ENCODE measurements around the gene TFEC.
A peak's percentile ranks its signal among the peaks of the same experiment; 100 is the strongest.
"Not testable (repeated sequence)": the region's sequence is repeated elsewhere in the genome, so short reads cannot be mapped to it uniquely, and the experiment has no call there.

The TFEC gene

DNA sequence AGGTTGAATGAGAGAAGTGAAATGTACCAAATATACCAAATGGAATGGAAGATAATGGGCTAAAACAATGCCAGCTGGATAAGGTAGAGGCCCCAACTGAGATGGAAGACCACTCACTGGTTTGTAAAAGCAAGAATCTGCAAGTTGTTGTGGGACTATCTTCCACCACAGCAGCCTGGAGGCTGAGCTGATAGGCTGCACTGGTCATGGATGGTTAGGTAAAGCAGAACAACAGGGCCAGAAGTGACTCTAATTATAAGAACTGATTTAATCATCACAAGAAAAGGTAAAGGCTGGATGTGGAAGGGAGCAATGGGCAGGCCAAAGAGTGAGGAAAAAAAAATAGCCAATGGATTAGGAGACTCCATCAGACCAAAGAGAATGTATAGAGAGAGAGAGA is 11.8 kb downstream of the TFEC start:
- no peak overlapping the region for H4K8ac ChIP-seq (ENCODE audit: low read depth, low read length)
- DNase-seq = no peak
- no peaks in the 10 kb centered on the region for H3K4me1 ChIP-seq (ENCODE audit: control insufficient read depth in 1 of 2, insufficient read depth in 2 of 2, low read length in 2 of 2)

DNA sequence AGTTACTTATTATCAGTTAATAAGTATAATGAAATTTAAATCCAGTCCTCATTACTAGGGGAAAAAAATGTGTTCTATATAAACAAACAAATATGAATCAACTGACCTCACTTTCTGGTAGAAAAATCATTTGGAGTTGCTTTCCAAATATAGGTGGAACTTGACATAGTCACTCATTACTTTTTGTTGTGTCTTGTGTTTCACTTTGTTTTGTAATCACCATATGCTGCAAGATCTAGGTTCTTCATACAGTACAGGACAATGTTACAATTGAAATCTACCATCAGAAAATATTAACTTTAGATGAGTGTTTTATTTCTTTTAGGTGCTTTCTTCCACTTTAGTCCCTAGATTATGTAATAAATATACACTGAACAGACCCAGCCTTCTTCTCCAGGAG is 16.9 kb downstream of the TFEC start:
- Histone ChIP-seq H3K27ac (ENCODE audit: low read depth, low read length) (no peak overlapping the region), H3K14ac (ENCODE audit: low read length) (no peak overlapping the region), H3K9ac (ENCODE audit: low read length) (no peak overlapping the region), H2AK5ac (ENCODE audit: low read length) (no peak overlapping the region), H2BK5ac (ENCODE audit: low read depth, low read length, poor library complexity) (no peak overlapping the region), H4K12ac (ENCODE audit: low read depth, low read length) (no peak overlapping the region), H3K79me1 (ENCODE audit: low read length) (no peaks in the 10 kb centered on the region), H3K4me2 (ENCODE audit: low read length) (no peak overlapping the region), H4K8ac (ENCODE audit: low read depth, low read length) (no peak overlapping the region), H3K4ac (ENCODE audit: low read depth, low read length) (no peak overlapping the region), H3K4me1 (ENCODE audit: control insufficient read depth in 1 of 2, insufficient read depth in 2 of 2, low read length in 2 of 2) (no peaks in the 10 kb centered on the region), H2BK120ac (ENCODE audit: insufficient read depth, low read length, poor library complexity) (no peak overlapping the region), H3K27me3 (ENCODE audit: insufficient read depth, low read length) (no peaks in the 10 kb centered on the region), H3K79me2 (ENCODE audit: control insufficient read depth, insufficient read depth, low read length, poor library complexity) (no peaks in the 10 kb centered on the region), H3K9me3 (ENCODE audit: insufficient read depth, low read depth, low read length) (no peaks in the 10 kb centered on the region), H3K36me3 (ENCODE audit: control insufficient read depth in 1 of 2, insufficient read depth in 2 of 2, low read length in 2 of 2) (no peaks in the 10 kb centered on the region), H3K4me3 (ENCODE audit: low read depth, low read length) (no peak overlapping the region), H2BK12ac (ENCODE audit: low read length) (no peak overlapping the region), H4K91ac (ENCODE audit: low read depth, low read length) (no peak overlapping the region), H2AFZ (ENCODE audit: insufficient read depth, low read length, poor library complexity) (no peak overlapping the region), H3K18ac (ENCODE audit: low read length) (no peak overlapping the region), H3K23ac (ENCODE audit: low read length) (no peak overlapping the region)
- no peak for DNase-seq

More for the DNA sequence above, 11.8 kb downstream of the TFEC start:
- Histone ChIP-seq H3K27me3 (ENCODE audit: insufficient read depth, low read length) (no peaks in the 10 kb centered on the region), H4K91ac (ENCODE audit: low read depth, low read length) (no peak overlapping the region), H3K4ac (ENCODE audit: low read depth, low read length) (no peak overlapping the region), H3K27ac (ENCODE audit: low read depth, low read length) (no peak overlapping the region), H2BK5ac (ENCODE audit: low read depth, low read length, poor library complexity) (no peak overlapping the region), H3K79me2 (ENCODE audit: control insufficient read depth, insufficient read depth, low read length, poor library complexity) (no peaks in the 10 kb centered on the region), H3K23ac (ENCODE audit: low read length) (peak overlapping the region; percentile 51), H2AFZ (ENCODE audit: insufficient read depth, low read length, poor library complexity) (no peak overlapping the region), H3K9ac (ENCODE audit: low read length) (no peak overlapping the region), H3K4me2 (ENCODE audit: low read length) (no peak overlapping the region), H3K79me1 (ENCODE audit: low read length) (no peaks in the 10 kb centered on the region), H3K18ac (ENCODE audit: low read length) (no peak overlapping the region), H2AK5ac (ENCODE audit: low read length) (no peak overlapping the region), H2BK120ac (ENCODE audit: insufficient read depth, low read length, poor library complexity) (no peak overlapping the region), H3K9me3 (ENCODE audit: insufficient read depth, low read depth, low read length) (no peaks in the 10 kb centered on the region), H2BK12ac (ENCODE audit: low read length) (no peak overlapping the region), H3K36me3 (ENCODE audit: control insufficient read depth in 1 of 2, insufficient read depth in 2 of 2, low read length in 2 of 2) (no peaks in the 10 kb centered on the region), H3K4me3 (ENCODE audit: low read depth, low read length) (no peak overlapping the region), H4K12ac (ENCODE audit: low read depth, low read length) (no peak overlapping the region), H3K14ac (ENCODE audit: low read length) (no peak overlapping the region)

DNA sequence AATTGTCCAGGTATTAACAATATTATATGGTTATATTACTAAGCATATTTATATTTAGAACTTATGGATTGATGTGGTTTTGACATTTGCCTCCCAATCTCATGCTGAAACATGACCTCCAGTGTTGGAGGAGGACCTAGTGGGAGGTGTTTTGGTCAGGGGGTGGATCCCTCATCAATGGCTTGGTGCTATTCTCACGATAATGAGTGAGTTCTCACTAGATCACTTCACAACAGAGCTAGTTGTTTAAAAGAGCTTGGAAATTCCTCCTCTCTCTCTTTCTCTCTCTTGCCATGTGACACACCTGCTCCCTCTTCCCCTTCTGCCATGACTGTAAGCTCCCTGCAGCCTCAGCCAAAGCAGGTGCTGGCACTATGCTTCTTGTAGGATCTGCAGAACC is 19.0 kb downstream of the TFEC start:
- Histone ChIP-seq H2BK120ac (ENCODE audit: insufficient read depth, low read length, poor library complexity) (no peak overlapping the region), H2AFZ (ENCODE audit: insufficient read depth, low read length, poor library complexity) (no peak overlapping the region), H2BK5ac (ENCODE audit: low read depth, low read length, poor library complexity) (no peak overlapping the region), H3K14ac (ENCODE audit: low read length) (no peak overlapping the region), H3K4me2 (ENCODE audit: low read length) (no peak overlapping the region), H3K4ac (ENCODE audit: low read depth, low read length) (no peak overlapping the region), H4K91ac (ENCODE audit: low read depth, low read length) (no peak overlapping the region), H3K23ac (ENCODE audit: low read length) (no peak overlapping the region), H3K9ac (ENCODE audit: low read length) (no peak overlapping the region), H2BK12ac (ENCODE audit: low read length) (no peak overlapping the region), H3K27ac (ENCODE audit: low read depth, low read length) (no peak overlapping the region), H4K8ac (ENCODE audit: low read depth, low read length) (no peak overlapping the region), H3K79me1 (ENCODE audit: low read length) (no peaks in the 10 kb centered on the region), H4K12ac (ENCODE audit: low read depth, low read length) (no peak overlapping the region), H3K4me1 (ENCODE audit: control insufficient read depth in 1 of 2, insufficient read depth in 2 of 2, low read length in 2 of 2) (no peaks in the 10 kb centered on the region), H3K79me2 (ENCODE audit: control insufficient read depth, insufficient read depth, low read length, poor library complexity) (no peaks in the 10 kb centered on the region), H2AK5ac (ENCODE audit: low read length) (no peak overlapping the region), H3K9me3 (ENCODE audit: insufficient read depth, low read depth, low read length) (no peaks in the 10 kb centered on the region), H3K4me3 (ENCODE audit: low read depth, low read length) (no peak overlapping the region), H3K27me3 (ENCODE audit: insufficient read depth, low read length) (no peaks in the 10 kb centered on the region), H3K18ac (ENCODE audit: low read length) (no peak overlapping the region), H3K36me3 (ENCODE audit: control insufficient read depth in 1 of 2, insufficient read depth in 2 of 2, low read length in 2 of 2) (no peaks in the 10 kb centered on the region)
- no peak for DNase-seq
- no CpG with 5 or more reads among the region's 1 CpG for WGBS (ENCODE audit: extremely low coverage, insufficient coverage, insufficient read length)

DNA sequence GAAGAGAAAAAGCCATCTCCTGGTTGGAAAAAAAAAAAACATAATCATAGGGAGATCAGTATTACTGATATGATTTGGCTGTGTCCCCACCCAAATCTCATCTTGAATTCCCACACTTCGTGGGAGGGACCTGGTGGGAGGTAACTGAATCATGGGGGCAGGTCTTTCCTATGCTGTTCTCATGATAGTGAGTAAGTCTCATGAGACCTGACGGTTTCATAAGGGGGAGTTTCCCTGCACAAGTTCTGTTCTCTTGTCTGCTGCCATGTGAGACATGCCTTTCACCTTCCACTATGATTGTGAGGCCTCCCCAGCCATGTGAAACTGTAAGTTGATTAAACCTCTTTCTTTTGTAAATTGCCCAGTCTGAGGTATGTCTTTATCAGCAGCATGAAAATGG is 25.8 kb downstream of the TFEC start:
- not testable (repeated sequence) for H4K12ac ChIP-seq (ENCODE audit: low read depth, low read length); H4K8ac ChIP-seq (ENCODE audit: low read depth, low read length); H3K18ac ChIP-seq (ENCODE audit: low read length); H3K4me2 ChIP-seq (ENCODE audit: low read length); H3K4ac ChIP-seq (ENCODE audit: low read depth, low read length); H3K23ac ChIP-seq (ENCODE audit: low read length); H3K79me1 ChIP-seq (ENCODE audit: low read length); H2AK5ac ChIP-seq (ENCODE audit: low read length); H2BK12ac ChIP-seq (ENCODE audit: low read length); H3K9me3 ChIP-seq (ENCODE audit: insufficient read depth, low read depth, low read length); H2BK5ac ChIP-seq (ENCODE audit: low read depth, low read length, poor library complexity); H3K4me3 ChIP-seq (ENCODE audit: low read depth, low read length); H2BK120ac ChIP-seq (ENCODE audit: insufficient read depth, low read length, poor library complexity); DNase-seq; H3K27me3 ChIP-seq (ENCODE audit: insufficient read depth, low read length); H3K4me1 ChIP-seq (ENCODE audit: control insufficient read depth in 1 of 2, insufficient read depth in 2 of 2, low read length in 2 of 2); H2AFZ ChIP-seq (ENCODE audit: insufficient read depth, low read length, poor library complexity); H4K91ac ChIP-seq (ENCODE audit: low read depth, low read length); H3K36me3 ChIP-seq (ENCODE audit: control insufficient read depth in 1 of 2, insufficient read depth in 2 of 2, low read length in 2 of 2); H3K9ac ChIP-seq (ENCODE audit: low read length); H3K79me2 ChIP-seq (ENCODE audit: control insufficient read depth, insufficient read depth, low read length, poor library complexity); H3K27ac ChIP-seq (ENCODE audit: low read depth, low read length); H3K14ac ChIP-seq (ENCODE audit: low read length)
- no CpG with 5 or more reads among the region's 2 CpGs for WGBS (ENCODE audit: extremely low coverage, insufficient coverage, insufficient read length)

DNA sequence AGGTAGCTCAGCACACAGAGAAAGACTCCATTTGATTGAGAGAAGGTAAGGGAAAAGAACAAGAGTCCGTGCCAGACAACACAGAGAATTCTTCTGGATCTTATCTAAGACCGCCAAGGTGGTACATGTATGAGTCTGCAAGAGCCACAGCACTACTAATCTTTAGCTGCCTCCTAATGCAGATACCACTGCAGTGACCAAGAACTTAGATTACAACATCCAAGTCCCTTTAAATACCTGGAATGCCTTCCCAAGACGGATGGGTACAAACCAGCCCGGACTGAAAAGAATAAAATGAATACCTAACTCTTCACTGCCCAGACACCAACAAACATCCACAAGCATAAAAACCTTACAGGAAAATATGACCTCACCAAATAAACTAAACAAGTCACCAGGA is 33.3 kb downstream of the TFEC start:
- peaks cover 5% of the 10 kb centered on the region for H3K79me1 ChIP-seq (ENCODE audit: low read length)
- peak overlapping the region; percentile 10 for H3K27ac ChIP-seq (ENCODE audit: low read depth, low read length)
- H3K14ac ChIP-seq (ENCODE audit: low read length) = no peak overlapping the region

More for the DNA sequence above, 33.3 kb downstream of the TFEC start:
- H2BK5ac ChIP-seq (ENCODE audit: low read depth, low read length, poor library complexity) = peak overlapping the region; percentile 3
- no peak overlapping the region for H2BK12ac ChIP-seq (ENCODE audit: low read length)
- H4K8ac ChIP-seq (ENCODE audit: low read depth, low read length) = no peak overlapping the region
- no peak overlapping the region for H3K4me2 ChIP-seq (ENCODE audit: low read length)
- no peak overlapping the region for H2AK5ac ChIP-seq (ENCODE audit: low read length)
- H3K79me2 ChIP-seq (ENCODE audit: control insufficient read depth, insufficient read depth, low read length, poor library complexity) = no peaks in the 10 kb centered on the region
- H3K27me3 ChIP-seq (ENCODE audit: insufficient read depth, low read length) = no peaks in the 10 kb centered on the region
- no peak overlapping the region for H2BK120ac ChIP-seq (ENCODE audit: insufficient read depth, low read length, poor library complexity)
- no peak overlapping the region for H3K18ac ChIP-seq (ENCODE audit: low read length)
- no CpG with 5 or more reads among the region's 4 CpGs for WGBS (ENCODE audit: extremely low coverage, insufficient coverage, insufficient read length)
- no peak overlapping the region for H3K4me3 ChIP-seq (ENCODE audit: low read depth, low read length)
- peak; percentile 69 to 91 for DNase-seq
- no peak overlapping the region for H3K4ac ChIP-seq (ENCODE audit: low read depth, low read length)
- no peak overlapping the region for H3K23ac ChIP-seq (ENCODE audit: low read length)
- H3K9me3 ChIP-seq (ENCODE audit: insufficient read depth, low read depth, low read length) = no peaks in the 10 kb centered on the region
- H2AFZ ChIP-seq (ENCODE audit: insufficient read depth, low read length, poor library complexity) = no peak overlapping the region
- no peak overlapping the region for H4K12ac ChIP-seq (ENCODE audit: low read depth, low read length)
- H3K36me3 ChIP-seq (ENCODE audit: control insufficient read depth in 1 of 2, insufficient read depth in 2 of 2, low read length in 2 of 2) = no peaks in the 10 kb centered on the region
- H4K91ac ChIP-seq (ENCODE audit: low read depth, low read length) = no peak overlapping the region
- no peak overlapping the region for H3K9ac ChIP-seq (ENCODE audit: low read length)
- peaks cover 5 to 10% of the 10 kb centered on the region in 2 experiments for H3K4me1 ChIP-seq (ENCODE audit: control insufficient read depth in 1 of 2, insufficient read depth in 2 of 2, low read length in 2 of 2)

Data from trophoblast cell (in vitro differentiated cells and primary cell).